Neuronal stem cell (in vitro differentiated cells): ENCODE results near the gene SLC10A4.

Experiments
- DNase-seq: peaks from one replicate; pipeline ENCODE4 v3.0.0-alpha.2; 2013; ENCODE audit warnings: low spot score
- H2AFZ ChIP-seq: one replicate; pipeline ENCODE4 v1.6.1; 2013; ENCODE audit warnings: mild to moderate bottlenecking, low read length, inconsistent platforms
- H2AK5ac ChIP-seq: 2 replicates; pipeline ENCODE4 v1.6.1; 2013; ENCODE audit warnings: low read depth, mild to moderate bottlenecking, inconsistent platforms, low read length, moderate library complexity, mixed read lengths
- H2BK120ac ChIP-seq: 2 replicates; pipeline ENCODE4 v1.6.1; 2013; ENCODE audit warnings: low read depth, mild to moderate bottlenecking, inconsistent platforms, low read length, moderate library complexity, mixed read lengths
- H2BK12ac ChIP-seq: one replicate; pipeline ENCODE4 v1.6.1; 2013; ENCODE audit warnings: low read length, inconsistent platforms
- H2BK15ac ChIP-seq: 2 replicates; pipeline ENCODE4 v1.6.1; 2013; ENCODE audit warnings: mild to moderate bottlenecking, low read length, inconsistent platforms, mixed read lengths
- H2BK5ac ChIP-seq: one replicate; pipeline ENCODE4 v1.6.1; 2013; ENCODE audit warnings: inconsistent platforms, mild to moderate bottlenecking, low read length, moderate library complexity
- H3K14ac ChIP-seq: one replicate; pipeline ENCODE4 v1.6.1; 2013; ENCODE audit warnings: low read length, inconsistent platforms
- H3K18ac ChIP-seq: 2 replicates; pipeline ENCODE4 v1.6.1; 2013; ENCODE audit warnings: low read length, inconsistent platforms
- H3K23ac ChIP-seq: 2 replicates; pipeline ENCODE4 v1.6.1; 2013; ENCODE audit warnings: low read depth, mild to moderate bottlenecking, mixed read lengths, low read length, inconsistent platforms; ENCODE audit not compliant: poor library complexity
- H3K27ac ChIP-seq: replicated peaks from 3 replicates; pipeline ENCODE4 v1.5.1; 2013; ENCODE audit warnings: low read length, inconsistent platforms
- H3K27me3 ChIP-seq, 3 experiments: 2 replicates each; pipeline ENCODE4 v1.6.1; 2013; ENCODE audit warnings: low read length in 3 of 3, mild to moderate bottlenecking in 2 of 3, inconsistent platforms in 1 of 3, low read depth in 1 of 3, mixed read lengths in 1 of 3, moderate library complexity in 1 of 3; ENCODE audit not compliant: control insufficient read depth in 3 of 3, insufficient read depth in 3 of 3
- H3K36me3 ChIP-seq, 2 donors: replicated peaks in 1 of 2; 2 replicates each; pipeline ENCODE4 v1.6.1; 2013; ENCODE audit warnings: low read length in 2 of 2; ENCODE audit not compliant: control insufficient read depth in 2 of 2, insufficient read depth in 2 of 2
- H3K4ac ChIP-seq: 2 replicates; pipeline ENCODE4 v1.6.1; 2013; ENCODE audit warnings: inconsistent platforms, mild to moderate bottlenecking, low read length, moderate library complexity
- H3K4me1 ChIP-seq, 2 donors: 1 replicate in 1 of 2; 2 replicates in 1 of 2; pipeline ENCODE4 v1.6.1; 2013; ENCODE audit warnings: low read length in 2 of 2, low read depth in 1 of 2; ENCODE audit not compliant: control insufficient read depth in 2 of 2, insufficient read depth in 1 of 2
- H3K4me2 ChIP-seq: one replicate; pipeline ENCODE4 v1.6.1; 2013; ENCODE audit warnings: mild to moderate bottlenecking, low read length, inconsistent platforms; ENCODE audit not compliant: insufficient read depth, poor library complexity, severe bottlenecking
- H3K4me3 ChIP-seq, 2 donors: 2 replicates each; pipeline ENCODE4 v1.5.1; 2013; ENCODE audit warnings: low read length in 2 of 2, mild to moderate bottlenecking in 2 of 2, inconsistent platforms in 1 of 2, moderate library complexity in 1 of 2
- H3K79me1 ChIP-seq: one replicate; pipeline ENCODE4 v1.6.1; 2013; ENCODE audit warnings: low read depth, mild to moderate bottlenecking, inconsistent platforms, low read length, moderate library complexity
- H3K9ac ChIP-seq: one replicate; pipeline ENCODE4 v1.6.1; 2013; ENCODE audit warnings: mild to moderate bottlenecking, low read depth, low read length, inconsistent platforms; ENCODE audit not compliant: poor library complexity
- H3K9me3 ChIP-seq, 2 donors: replicated peaks in 1 of 2; 2 replicates each; pipeline versions ENCODE3 to v1.6.1; 2013; ENCODE audit warnings: low read length in 2 of 2, mild to moderate bottlenecking in 2 of 2, inconsistent platforms in 1 of 2, low read depth in 1 of 2, mixed read lengths in 1 of 2, moderate library complexity in 1 of 2; ENCODE audit not compliant: control insufficient read depth in 2 of 2, insufficient read depth in 1 of 2
- H4K8ac ChIP-seq: one replicate; pipeline ENCODE4 v1.6.1; 2013; ENCODE audit warnings: low read depth, mild to moderate bottlenecking, inconsistent platforms, low read length, moderate library complexity
- H4K91ac ChIP-seq: one replicate; pipeline ENCODE4 v1.6.1; 2013; ENCODE audit warnings: low read length, low read depth, mild to moderate bottlenecking, inconsistent platforms; ENCODE audit not compliant: poor library complexity
- WGBS, 2 donors: extraction: QIAGEN DNeasy Blood & Tissue Kit; methylation state at CpG; one replicate each; pipeline ENCODE4 v1.1.7; 2013; ENCODE audit warnings: missing lambda C conversion rate in 2 of 2, mixed read lengths in 1 of 2; ENCODE audit not compliant: insufficient read length in 2 of 2, insufficient replicate concordance in 1 of 2; ENCODE audit errors: extremely low coverage in 2 of 2; 5-methylcytosine and 5-hydroxymethylcytosine counted together

The SLC10A4 gene

GRCh38 chr4:48445704-48446103 lies 37.4 kb upstream of the SLC10A4 start:
- no peak for DNase-seq
- H3K79me1 ChIP-seq = no peaks in the 10 kb centered on the region
- WGBS, 2 donors = no CpG with 5 or more reads among the region's 3 CpGs

GRCh38 chr4:48446642-48447041 lies 36.5 kb upstream of the SLC10A4 start:
- Histone ChIP-seq H2AFZ (no peak overlapping the region), H4K8ac (no peak overlapping the region), H3K4ac (no peak overlapping the region), H3K9ac (no peak overlapping the region), H3K9me3 (peaks cover 0 to 2% of the 10 kb centered on the region in 2 donors), H4K91ac (no peak overlapping the region), H2AK5ac (no peak overlapping the region), H2BK5ac (no peak overlapping the region), H3K36me3 (no peaks in the 10 kb centered on the region), H3K4me1 (no peaks in the 10 kb centered on the region), H3K4me2 (no peak overlapping the region), H3K14ac (no peak overlapping the region), H3K27me3 (no peaks in the 10 kb centered on the region), H3K23ac (no peak overlapping the region), H2BK15ac (no peak overlapping the region), H3K27ac (no peak overlapping the region), H2BK120ac (no peak overlapping the region), H2BK12ac (no peak overlapping the region), H3K18ac (no peak overlapping the region), H3K79me1 (no peaks in the 10 kb centered on the region), H3K4me3 (no peak overlapping the region)
- DNase-seq = no peak
- no CpG with 5 or more reads among the region's 1 CpG for WGBS, 2 donors

More at GRCh38 chr4:48445704-48446103, 37.4 kb upstream of the SLC10A4 start:
- H3K27ac ChIP-seq = no peak overlapping the region
- H3K9ac ChIP-seq = no peak overlapping the region
- no peak overlapping the region for H2BK120ac ChIP-seq
- no peak overlapping the region for H2AFZ ChIP-seq
- no peak overlapping the region for H2BK12ac ChIP-seq
- H3K4me3 ChIP-seq = no peak overlapping the region
- H3K4ac ChIP-seq = no peak overlapping the region
- no peak overlapping the region for H3K18ac ChIP-seq
- H3K27me3 ChIP-seq = no peaks in the 10 kb centered on the region
- no peak overlapping the region for H3K14ac ChIP-seq
- no peak overlapping the region for H2BK15ac ChIP-seq
- no peak overlapping the region for H3K23ac ChIP-seq
- H2AK5ac ChIP-seq = no peak overlapping the region
- no peaks in the 10 kb centered on the region for H3K36me3 ChIP-seq
- H4K8ac ChIP-seq = no peak overlapping the region
- no peak overlapping the region for H2BK5ac ChIP-seq
- H3K9me3 ChIP-seq = peaks cover 0 to 2% of the 10 kb centered on the region in 2 donors
- H4K91ac ChIP-seq = no peak overlapping the region
- no peaks in the 10 kb centered on the region for H3K4me1 ChIP-seq
- H3K4me2 ChIP-seq = no peak overlapping the region

GRCh38 chr4:48449151-48449550 lies 34.0 kb upstream of the SLC10A4 start:
- no peaks in the 10 kb centered on the region for H3K79me1 ChIP-seq
- H3K4me1 ChIP-seq = no peaks in the 10 kb centered on the region
- no peak overlapping the region for H3K18ac ChIP-seq
- no peak overlapping the region for H3K4me2 ChIP-seq
- no peak overlapping the region for H3K14ac ChIP-seq
- H3K9ac ChIP-seq = no peak overlapping the region
- no peak overlapping the region for H2AK5ac ChIP-seq
- no peak overlapping the region for H2BK5ac ChIP-seq
- no peak overlapping the region for H3K27ac ChIP-seq
- no CpG with 5 or more reads among the region's 10 CpGs for WGBS, 2 donors
- H3K9me3 ChIP-seq = peaks cover 0 to 2% of the 10 kb centered on the region in 2 donors
- no peak for DNase-seq
- H3K36me3 ChIP-seq = no peaks in the 10 kb centered on the region
- H4K91ac ChIP-seq = no peak overlapping the region
- no peak overlapping the region for H3K4ac ChIP-seq
- no peak overlapping the region for H2AFZ ChIP-seq
- no peak overlapping the region for H4K8ac ChIP-seq
- H3K4me3 ChIP-seq = no peak overlapping the region
- no peak overlapping the region for H2BK15ac ChIP-seq
- H2BK120ac ChIP-seq = no peak overlapping the region
- no peak overlapping the region for H3K23ac ChIP-seq
- no peak overlapping the region for H2BK12ac ChIP-seq
- no peaks in the 10 kb centered on the region for H3K27me3 ChIP-seq

GRCh38 chr4:48450740-48451139 lies 32.4 kb upstream of the SLC10A4 start:
- H3K9ac ChIP-seq = no peak overlapping the region
- no peak overlapping the region for H4K8ac ChIP-seq
- no peaks in the 10 kb centered on the region for H3K4me1 ChIP-seq
- WGBS, 2 donors = no CpG with 5 or more reads among the region's 3 CpGs
- no peak overlapping the region for H2BK15ac ChIP-seq
- no peak for DNase-seq
- H3K4me3 ChIP-seq = no peak overlapping the region
- no peak overlapping the region for H2BK5ac ChIP-seq
- no peak overlapping the region for H3K4me2 ChIP-seq
- no peak overlapping the region for H2BK12ac ChIP-seq
- H3K9me3 ChIP-seq = peaks cover 0 to 2% of the 10 kb centered on the region in 2 donors
- H2BK120ac ChIP-seq = no peak overlapping the region
- no peak overlapping the region for H3K18ac ChIP-seq
- no peak overlapping the region for H2AFZ ChIP-seq
- H3K14ac ChIP-seq = no peak overlapping the region
- no peak overlapping the region for H2AK5ac ChIP-seq
- no peak overlapping the region for H3K4ac ChIP-seq
- H3K27me3 ChIP-seq = no peaks in the 10 kb centered on the region
- H4K91ac ChIP-seq = no peak overlapping the region
- no peak overlapping the region for H3K27ac ChIP-seq
- H3K36me3 ChIP-seq = no peaks in the 10 kb centered on the region
- no peak overlapping the region for H3K23ac ChIP-seq
- no peaks in the 10 kb centered on the region for H3K79me1 ChIP-seq
